GM21390 (cell line): ENCODE measurements around the gene FUNDC1.

Source experiments
- ATAC-seq: cut with Tn5 transposase; IDR thresholded peaks from one replicate; pipeline ENCODE4 v1.9.1; 2021; ENCODE audit not compliant: unreplicated experiment

FUNDC1 gene

DNA sequence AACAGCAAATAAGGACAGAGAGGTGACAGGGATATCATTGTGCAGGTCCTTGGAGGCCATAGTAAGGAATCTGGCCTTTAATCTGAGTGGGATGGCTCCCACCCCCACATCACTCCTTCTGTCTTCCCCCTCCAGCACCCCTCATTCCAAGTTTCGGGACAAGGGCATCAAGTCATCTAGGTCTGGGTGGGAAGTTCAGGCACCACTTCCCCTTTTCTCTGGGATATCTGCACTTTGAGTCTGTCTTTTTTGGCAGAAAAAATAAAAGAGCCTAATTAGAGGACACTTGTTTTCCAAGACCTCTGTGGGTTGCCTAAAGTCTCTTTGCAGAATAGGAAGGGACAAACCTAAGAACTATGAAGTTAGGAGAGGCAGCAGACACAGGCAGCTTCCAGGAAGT is 60.1 kb downstream of the FUNDC1 start:
- ATAC-seq: no peak

DNA sequence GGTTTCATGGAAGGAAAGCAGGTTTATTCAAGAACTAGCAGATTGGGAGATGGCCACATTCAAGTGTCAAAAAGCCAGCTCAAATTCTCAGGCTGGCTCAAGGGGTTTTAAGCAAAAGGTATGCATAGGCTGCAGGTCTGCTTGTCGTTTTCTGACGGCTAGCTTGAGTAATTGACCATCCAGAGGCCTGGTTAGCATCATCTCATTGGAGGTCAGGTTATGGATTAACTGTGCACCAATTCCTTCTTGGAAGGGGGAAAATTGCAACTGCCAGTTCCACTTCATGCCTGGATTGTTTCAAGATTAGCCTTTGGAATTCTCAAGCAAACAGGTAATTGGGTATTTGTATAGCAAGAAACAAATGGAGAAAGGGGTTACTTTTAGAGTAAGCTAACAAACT is 62.1 kb downstream of the FUNDC1 start:
- no peak for ATAC-seq

GRCh38 chrX:44474410-44474809 is 68.2 kb downstream of the FUNDC1 start:
- ATAC-seq: no peak
